Measurements from ENCODE around the gene MEIS1.

- TF ChIP-seq POLR2AphosphoS5 (IDR thresholded peaks at IDR 0.05; ENCODE audit: low read depth, low read length) (no peak), TAF1 (IDR thresholded peaks at IDR 0.05; ENCODE audit: borderline replicate concordance, insufficient read depth, low read length) (no peak)
These were observed 160.6 kb downstream of the MEIS1 start for GRCh38 chr2:66595556-66595955.

Data from PFSK-1 (cell line).